ENCODE measurements around the gene PHYHD1.

GRCh38 chr9:128887914-128888350 is 32.9 kb upstream of the PHYHD1 start:
- TF ChIP-seq EP300 (IDR thresholded peaks at IDR 0.05; ENCODE audit: borderline replicate concordance in 1 of 2, low read depth in 1 of 2, low read length in 1 of 2) (no peak), EZH2phosphoT487 (IDR thresholded peaks at IDR 0.05; ENCODE audit: borderline replicate concordance, low read depth) (no peak), POLR2AphosphoS5 (IDR thresholded peaks at IDR 0.05; ENCODE audit: low read depth, low read length) (no peak), CTCF (IDR thresholded peaks at IDR 0.05) (no peak), USF2 (IDR thresholded peaks at IDR 0.05; ENCODE audit: borderline replicate concordance, low read depth, low read length) (no peak), IRF3 (IDR thresholded peaks at IDR 0.05; ENCODE audit: low read depth, low read length) (no peak), MAX (IDR thresholded peaks at IDR 0.05; ENCODE audit: low read depth) (no peak), TAF1 (IDR thresholded peaks at IDR 0.05; ENCODE audit: borderline replicate concordance, low read depth, low read length) (no peak), YY1 (IDR thresholded peaks at IDR 0.05; ENCODE audit: low read depth) (no peak)

Measured in SK-N-SH (cell line).